Prostate gland (tissue), 2 donors: ENCODE measurements around the gene POLR2M.

ENCODE experiments used
- CTCF ChIP-seq, 4 experiments: fragments of 200-600 bp in 2 of 4; fragments of 450-650 bp in 2 of 4; sonication (generic) in 2 of 4; IDR thresholded peaks; 1 replicate in 3 of 4; 2 replicates in 1 of 4; pipeline ENCODE4 v1.5.1; 2016 to 2019; ENCODE audit warnings: antibody characterized with exemption in 4 of 4, mild to moderate bottlenecking in 2 of 4, moderate library complexity in 2 of 4
- POLR2A ChIP-seq: fragments of 450-650 bp; IDR thresholded peaks from one replicate; pipeline ENCODE4 v1.6.1; 2016; ENCODE audit warnings: antibody characterized with exemption, mild to moderate bottlenecking

GRCh38 chr15:57683481-57683880, 23.0 kb upstream of the POLR2M start:
- TF ChIP-seq CTCF (IDR thresholded peaks at IDR 0.05) = no peak
- TF ChIP-seq POLR2A = no peak
